Islet precursor cell (in vitro differentiated cells): ENCODE results near the gene MFGE8.
"Not testable (repeated sequence)": the region's sequence is repeated elsewhere in the genome, so short reads cannot be mapped to it uniquely, and the experiment has no call there.

Experiments used
- DNase-seq: peaks from one replicate; pipeline ENCODE4 v3.0.0-alpha.2; 2018

MFGE8 gene

GRCh38 chr15:88913017-88913849 is at the start of gene MFGE8:
Gene MFGE8 (minus strand): TSS chr15:88913379. CDS start chr15:88913319, 60 bp downstream.
- peak; percentile 92 for DNase-seq

GRCh38 chr15:88959445-88959844 is 46.3 kb upstream of the MFGE8 start:
- DNase-seq = no peak

- no peak for DNase-seq
Measured at GRCh38 chr15:88956906-88957305, 43.7 kb upstream of the MFGE8 start.

GRCh38 chr15:88956263-88956662 is 43.1 kb upstream of the MFGE8 start:
- DNase-seq = no peak

- no peak for DNase-seq
Measured at GRCh38 chr15:88954431-88955277, 41.5 kb upstream of the MFGE8 start.

GRCh38 chr15:88950600-88951160 is 37.5 kb upstream of the MFGE8 start:
- no peak for DNase-seq

- no peak for DNase-seq
Measured at GRCh38 chr15:88949734-88950400, 36.7 kb upstream of the MFGE8 start.

GRCh38 chr15:88940110-88940675 is 27.0 kb upstream of the MFGE8 start:
- DNase-seq = no peak

GRCh38 chr15:88939486-88939806 is 26.3 kb upstream of the MFGE8 start:
- DNase-seq = no peak

- no peak for DNase-seq
Measured at GRCh38 chr15:88938802-88939485, 25.8 kb upstream of the MFGE8 start.

GRCh38 chr15:88934449-88934848 is 21.3 kb upstream of the MFGE8 start:
- not testable (repeated sequence) for DNase-seq

- no peak for DNase-seq
Measured at GRCh38 chr15:88932875-88933330, 19.7 kb upstream of the MFGE8 start.

- no peak for DNase-seq
Measured at GRCh38 chr15:88932271-88932874, 19.2 kb upstream of the MFGE8 start.

- no peak for DNase-seq
Measured at GRCh38 chr15:88930579-88930978, 17.4 kb upstream of the MFGE8 start.

- DNase-seq = not testable (repeated sequence)
Measured at GRCh38 chr15:88929358-88930098, 16.3 kb upstream of the MFGE8 start.

GRCh38 chr15:88928192-88928591 is 15.0 kb upstream of the MFGE8 start:
- not testable (repeated sequence) for DNase-seq

GRCh38 chr15:88925648-88926047 is 12.5 kb upstream of the MFGE8 start:
- not testable (repeated sequence) for DNase-seq

- not testable (repeated sequence) for DNase-seq
Measured at GRCh38 chr15:88920892-88921435, 7.8 kb upstream of the MFGE8 start.

GRCh38 chr15:88920186-88920891 is 7.2 kb upstream of the MFGE8 start:
- no peak for DNase-seq

GRCh38 chr15:88918738-88919137 is 5.6 kb upstream of the MFGE8 start:
- peak; percentile 87 for DNase-seq
